NK-92 treated with Interleukin-12 subunit alpha and Interleukin-12 subunit beta, amount 100 ng/mL, for 24 hours (cell line): Measurements from ENCODE around the gene IGFL3.

ENCODE experiments used
- DNase-seq: peaks from one replicate; lab custom pipeline; 2025; lab: John Stamatoyannopoulos, UW

Gene IGFL3

GRCh38 chr19:46076951-46077814 lies 47.3 kb downstream of the IGFL3 start:
- DNase-seq: no peak

GRCh38 chr19:46076031-46076880 lies 48.2 kb downstream of the IGFL3 start:
- no peak for DNase-seq

GRCh38 chr19:46073268-46073922 lies 51.1 kb downstream of the IGFL3 start:
- no peak for DNase-seq
